B cell (primary cell): ENCODE data around the gene BLTP2. TPM values are rescaled to one million over a fixed set of nuclear protein-coding genes. Genes with fewer than 3 reads are reported as not detected.

Experiments used
- ATAC-seq: fragments of 200-7000 bp; cut with Tn5 transposase; one replicate; pipeline ENCODE4 v1.10.0; 2021; ENCODE audit warnings: low read depth, mild to moderate bottlenecking, moderate number of reproducible peaks, moderate library complexity
- CTCF ChIA-PET: fragments of 350-600 bp; sonication (Branson Sonifier 250); formaldehyde crosslinking; loops from one replicate; lab custom pipeline; 2021; ENCODE audit warnings: antibody characterized with exemption, inconsistent platforms; lab: Charles Lee
- POLR2A ChIA-PET: fragments of 350-600 bp; sonication (Branson Sonifier 250); formaldehyde crosslinking; loops from one replicate; lab custom pipeline; 2021; ENCODE audit warnings: antibody characterized with exemption; lab: Charles Lee
- DNase-seq: peaks from one replicate; pipeline ENCODE4 v3.0.0; 2013
- H2AFZ ChIP-seq: 2 replicates; pipeline ENCODE4 v1.6.1; 2012; ENCODE audit warnings: mild to moderate bottlenecking, low read depth, low read length; ENCODE audit not compliant: insufficient read depth, poor library complexity, severe bottlenecking
- H3K27ac ChIP-seq, 2 donors: 1 replicate in 1 of 2; 2 replicates in 1 of 2; pipeline ENCODE4 v1.5.1; 2012 to 2013; ENCODE audit warnings: low read length in 2 of 2, mild to moderate bottlenecking in 2 of 2, moderate library complexity in 1 of 2
- H3K27me3 ChIP-seq, 4 experiments: fragments of 200-600 bp in 1 of 4; sonication (generic) in 1 of 4; replicated peaks in 1 of 4; 1 replicate in 2 of 4; 2 replicates in 2 of 4; pipeline versions ENCODE4 v1.6.1 to v1.7.0; 2013 to 2016; ENCODE audit warnings: low read length in 3 of 4, mild to moderate bottlenecking in 2 of 4, mixed read lengths in 1 of 4, moderate library complexity in 1 of 4; ENCODE audit not compliant: insufficient read depth in 4 of 4, control insufficient read depth in 3 of 4; ENCODE audit errors: control extremely low read depth in 1 of 4
- H3K36me3 ChIP-seq, 2 experiments: replicated peaks in 1 of 2; 1 replicate in 1 of 2; 2 replicates in 1 of 2; pipeline versions ENCODE4 v1.6.1 to v1.7.1; 2013; ENCODE audit warnings: low read length in 1 of 2; ENCODE audit not compliant: insufficient read depth in 2 of 2, control insufficient read depth in 1 of 2; ENCODE audit errors: control extremely low read depth in 1 of 2, extremely low read depth in 1 of 2
- H3K4me1 ChIP-seq, 2 donors: fragments of 200-600 bp in 1 of 2; sonication (generic) in 1 of 2; 1 replicate in 1 of 2; 2 replicates in 1 of 2; pipeline versions ENCODE4 v1.5.1 to v1.6.1; 2013 to 2017; ENCODE audit warnings: low read length in 2 of 2; ENCODE audit not compliant: control insufficient read depth in 2 of 2, insufficient read depth in 2 of 2
- H3K4me2 ChIP-seq: replicated peaks from 2 replicates; pipeline ENCODE3; 2012; ENCODE audit warnings: mild to moderate bottlenecking, low read depth, low read length; ENCODE audit not compliant: poor library complexity, severe bottlenecking
- H3K4me3 ChIP-seq, 5 experiments: fragments of 200-600 bp in 1 of 5; sonication (generic) in 1 of 5; 1 replicate in 3 of 5; 2 replicates in 2 of 5; pipeline versions ENCODE4 v1.5.1 to v1.7.0; 2011 to 2016; ENCODE audit warnings: low read length in 4 of 5, mild to moderate bottlenecking in 4 of 5, low read depth in 2 of 5, control low read depth in 1 of 5, moderate library complexity in 1 of 5; ENCODE audit not compliant: insufficient read depth in 1 of 5; ENCODE audit errors: control extremely low read depth in 1 of 5, extremely low read depth in 1 of 5
- H3K79me2 ChIP-seq: fragments of 200-600 bp; sonication (generic); one replicate; pipeline ENCODE4 v1.6.0; 2016; ENCODE audit warnings: low read length; ENCODE audit not compliant: control insufficient read depth, insufficient read depth
- H3K9ac ChIP-seq: fragments of 200-600 bp; sonication (generic); 2 replicates; pipeline ENCODE4 v1.6.1; 2017; ENCODE audit warnings: mild to moderate bottlenecking, low read length, moderate library complexity
- H3K9me3 ChIP-seq, 3 donors: one replicate each; pipeline versions ENCODE4 v1.6.1 to v1.7.1; 2013; ENCODE audit warnings: low read length in 2 of 3; ENCODE audit not compliant: control insufficient read depth in 2 of 3, insufficient read depth in 1 of 3; ENCODE audit errors: control extremely low read depth in 1 of 3
- H4K20me1 ChIP-seq: 2 replicates; pipeline ENCODE4 v1.6.0; 2012; ENCODE audit warnings: mild to moderate bottlenecking, low read length; ENCODE audit not compliant: insufficient read depth, control insufficient read depth, poor library complexity, severe bottlenecking
- H3K27ac Mint-ChIP-seq: one replicate; pipeline ENCODE4 v1.8.0; 2021; ENCODE audit warnings: mixed read lengths
- H3K27me3 Mint-ChIP-seq: one replicate; pipeline ENCODE4 v1.8.0; 2021; ENCODE audit warnings: mixed read lengths
- H3K4me1 Mint-ChIP-seq: one replicate; pipeline ENCODE4 v1.8.0; 2021; ENCODE audit warnings: mixed read lengths
- H3K4me3 Mint-ChIP-seq: one replicate; pipeline ENCODE4 v1.8.0; 2021; ENCODE audit warnings: mixed read lengths
- H3K9me3 Mint-ChIP-seq: one replicate; pipeline ENCODE4 v1.8.0; 2022; ENCODE audit warnings: mixed read lengths; ENCODE audit not compliant: insufficient read depth
- EZH2 ChIP-seq: IDR thresholded peaks from 2 replicates; pipeline ENCODE4 v1.6.1; 2012; ENCODE audit warnings: borderline replicate concordance, low read depth, mild to moderate bottlenecking, moderate library complexity, low read length; ENCODE audit not compliant: insufficient read depth, poor library complexity, severe bottlenecking
- WGBS: methylation state at CpG from one replicate; pipeline ENCODE4 v1.1.5; 2013; ENCODE audit warnings: missing lambda C conversion rate; ENCODE audit not compliant: insufficient coverage; 5-methylcytosine and 5-hydroxymethylcytosine counted together
- intact Hi-C: fragments of 100-400 bp; cut with micrococcal nuclease; formaldehyde crosslinking; loops from one replicate; pipeline ENCODE4 v1.10.0; 2022
- polyA plus RNA-seq: library from polyadenylated mRNA; depleted of rRNA; stranded (reverse); fragments of >200 nt; gene quantifications from 2 replicates; pipeline ENCODE4 v1.2.3, GENCODE V29; 2012
- total RNA-seq, 2 donors: library from RNA; stranded (reverse); fragments of 120-200 nt in 1 of 2; gene quantifications; 1 replicate in 1 of 2; 2 replicates in 1 of 2; pipeline versions ENCODE4 v1.2.3 to v1.2.4, GENCODE V29; 2013 to 2022
- TF ChIP-seq, protein P1 (sequence below): fragments of 200-600 bp; IDR thresholded peaks from one replicate; pipeline ENCODE4 v1.8.0; 2022; ENCODE audit warnings: antibody characterized with exemption, mild to moderate bottlenecking

The BLTP2 gene
- total and polyA plus RNA-seq, 2 donors (not counting 1 experiment from before 2014, with no cell fraction given): 45.9 to 156 TPM

DNA sequence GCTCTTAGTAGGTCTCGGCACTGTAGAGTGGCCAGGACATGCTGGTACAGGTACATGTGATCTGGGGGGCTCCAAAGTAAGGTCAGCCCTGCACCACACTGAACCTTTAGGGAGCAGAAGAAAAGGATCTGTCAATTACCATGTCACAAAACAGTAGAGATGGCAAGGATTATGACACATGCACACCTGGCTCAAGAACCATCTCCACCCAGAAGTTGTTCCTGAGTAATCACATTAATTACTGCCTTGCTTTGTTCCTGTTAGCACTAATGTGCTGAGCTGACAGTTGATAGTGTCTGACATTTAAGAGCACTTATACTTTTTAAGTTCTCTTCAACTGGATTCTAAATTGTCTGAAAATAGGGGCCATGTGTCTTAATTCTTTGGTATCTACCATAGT is 9.5 kb downstream of the BLTP2 start:
- Histone ChIP-seq H4K20me1 (peaks cover 54% of the 10 kb centered on the region), H3K36me3 (peaks cover 32 to 98% of the 10 kb centered on the region in 2 experiments), H3K27me3 (no peaks in the 10 kb centered on the region), H3K4me2 (no peak overlapping the region), H3K27ac (no peak overlapping the region), H2AFZ (no peak overlapping the region), H3K9ac (no peak overlapping the region), H3K4me3 (no peak overlapping the region), H3K9me3 (no peaks in the 10 kb centered on the region), H3K4me1 (no peaks in the 10 kb centered on the region), H3K79me2 (peaks cover 67% of the 10 kb centered on the region)
- Mint-ChIP-seq H3K9me3 (no peaks in the 10 kb centered on the region), H3K27ac (no peak overlapping the region), H3K4me1 (peaks cover 4% of the 10 kb centered on the region), H3K27me3 (no peaks in the 10 kb centered on the region), H3K4me3 (no peak overlapping the region)
- ChIA-PET POLR2A (no interaction called here), CTCF (interaction anchor here (1.5 kb wide), 1 partner anchor 23 kb away, joined by 3 read pairs; no protein-coding TSS in a partner anchor)
- no peak for DNase-seq
- intact Hi-C loops: no loop called here
- WGBS: 100% methylated on average over 1 of the region's 1 CpG
- TF ChIP-seq, protein P1, sequence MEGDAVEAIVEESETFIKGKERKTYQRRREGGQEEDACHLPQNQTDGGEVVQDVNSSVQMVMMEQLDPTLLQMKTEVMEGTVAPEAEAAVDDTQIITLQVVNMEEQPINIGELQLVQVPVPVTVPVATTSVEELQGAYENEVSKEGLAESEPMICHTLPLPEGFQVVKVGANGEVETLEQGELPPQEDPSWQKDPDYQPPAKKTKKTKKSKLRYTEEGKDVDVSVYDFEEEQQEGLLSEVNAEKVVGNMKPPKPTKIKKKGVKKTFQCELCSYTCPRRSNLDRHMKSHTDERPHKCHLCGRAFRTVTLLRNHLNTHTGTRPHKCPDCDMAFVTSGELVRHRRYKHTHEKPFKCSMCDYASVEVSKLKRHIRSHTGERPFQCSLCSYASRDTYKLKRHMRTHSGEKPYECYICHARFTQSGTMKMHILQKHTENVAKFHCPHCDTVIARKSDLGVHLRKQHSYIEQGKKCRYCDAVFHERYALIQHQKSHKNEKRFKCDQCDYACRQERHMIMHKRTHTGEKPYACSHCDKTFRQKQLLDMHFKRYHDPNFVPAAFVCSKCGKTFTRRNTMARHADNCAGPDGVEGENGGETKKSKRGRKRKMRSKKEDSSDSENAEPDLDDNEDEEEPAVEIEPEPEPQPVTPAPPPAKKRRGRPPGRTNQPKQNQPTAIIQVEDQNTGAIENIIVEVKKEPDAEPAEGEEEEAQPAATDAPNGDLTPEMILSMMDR: no peak
- TF ChIP-seq EZH2: no peak
- no peak for ATAC-seq

DNA sequence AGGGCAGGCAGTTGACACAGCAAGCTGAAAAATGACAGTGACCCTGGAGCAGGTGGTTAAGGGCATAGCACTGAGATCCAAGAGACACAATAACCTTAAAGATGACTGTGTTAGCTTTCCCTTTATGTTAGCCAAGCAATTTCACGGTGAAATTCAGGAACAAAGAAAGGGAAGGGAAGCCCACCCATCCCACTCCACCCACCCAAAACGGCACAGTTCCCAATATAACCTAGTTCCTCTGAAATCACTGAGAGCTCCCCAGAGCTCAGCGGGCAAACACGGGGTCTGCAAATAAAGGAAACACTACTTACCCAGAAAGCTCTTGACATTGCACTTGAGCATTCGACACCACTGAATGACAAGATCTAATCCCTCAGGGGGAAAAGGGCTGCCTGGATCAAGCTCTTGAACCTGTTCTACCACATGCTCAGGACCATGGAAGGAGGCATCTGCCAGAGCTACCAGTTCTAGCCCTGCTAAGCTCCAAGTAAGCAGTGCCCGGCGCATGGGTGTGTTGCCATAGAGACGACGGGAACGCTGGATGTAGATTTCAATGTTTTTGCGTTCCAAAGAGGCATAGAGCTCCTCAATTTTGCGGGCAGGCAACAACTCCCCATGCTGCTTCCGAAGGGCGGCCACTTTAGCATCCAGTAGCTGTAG is 10.6 kb downstream of the BLTP2 start:
- ATAC-seq: no peak
- no peaks in the 10 kb centered on the region for H3K27me3 Mint-ChIP-seq
- H3K27ac ChIP-seq: no peak overlapping the region
- TF ChIP-seq EZH2: no peak
- TF ChIP-seq, protein P1: no peak
- H3K9me3 ChIP-seq: no peaks in the 10 kb centered on the region
- H3K4me3 Mint-ChIP-seq: no peak overlapping the region
- POLR2A ChIA-PET: interaction anchor here (0.5 kb wide), 1 partner anchor 120 kb away, joined by 3 read pairs; no protein-coding TSS in a partner anchor
- no peak overlapping the region for H3K4me2 ChIP-seq
- no peak for DNase-seq
- no peaks in the 10 kb centered on the region for H3K9me3 Mint-ChIP-seq
- no peak overlapping the region for H3K9ac ChIP-seq
- WGBS: 97% methylated on average over 13 of the region's 14 CpGs
- H3K4me3 ChIP-seq: no peak overlapping the region
- peaks cover 62% of the 10 kb centered on the region for H3K79me2 ChIP-seq
- H3K27me3 ChIP-seq: no peaks in the 10 kb centered on the region
- no peak overlapping the region for H2AFZ ChIP-seq
- CTCF ChIA-PET: interaction anchor here (0.6 to 1.5 kb wide), 3 partner anchors 10 to 1484 kb away, joined by 3 to 5 read pairs (median 3); partner anchors contain the start of gene RPL23A
- peaks cover 4% of the 10 kb centered on the region for H3K4me1 Mint-ChIP-seq
- no peaks in the 10 kb centered on the region for H3K4me1 ChIP-seq
- no peak overlapping the region for H3K27ac Mint-ChIP-seq
- H4K20me1 ChIP-seq: peaks cover 54% of the 10 kb centered on the region
- peaks cover 30 to 92% of the 10 kb centered on the region in 2 experiments for H3K36me3 ChIP-seq
- intact Hi-C loops: no loop called here
